Measurements from ENCODE around the gene PLCH1. TPM values are rescaled to one million over a fixed set of nuclear protein-coding genes. Genes with fewer than 3 reads are reported as not detected.

The PLCH1 gene
- total RNA-seq, 2 experiments from 2014 or later: 0.06 TPM; not detected in 1

DNA sequence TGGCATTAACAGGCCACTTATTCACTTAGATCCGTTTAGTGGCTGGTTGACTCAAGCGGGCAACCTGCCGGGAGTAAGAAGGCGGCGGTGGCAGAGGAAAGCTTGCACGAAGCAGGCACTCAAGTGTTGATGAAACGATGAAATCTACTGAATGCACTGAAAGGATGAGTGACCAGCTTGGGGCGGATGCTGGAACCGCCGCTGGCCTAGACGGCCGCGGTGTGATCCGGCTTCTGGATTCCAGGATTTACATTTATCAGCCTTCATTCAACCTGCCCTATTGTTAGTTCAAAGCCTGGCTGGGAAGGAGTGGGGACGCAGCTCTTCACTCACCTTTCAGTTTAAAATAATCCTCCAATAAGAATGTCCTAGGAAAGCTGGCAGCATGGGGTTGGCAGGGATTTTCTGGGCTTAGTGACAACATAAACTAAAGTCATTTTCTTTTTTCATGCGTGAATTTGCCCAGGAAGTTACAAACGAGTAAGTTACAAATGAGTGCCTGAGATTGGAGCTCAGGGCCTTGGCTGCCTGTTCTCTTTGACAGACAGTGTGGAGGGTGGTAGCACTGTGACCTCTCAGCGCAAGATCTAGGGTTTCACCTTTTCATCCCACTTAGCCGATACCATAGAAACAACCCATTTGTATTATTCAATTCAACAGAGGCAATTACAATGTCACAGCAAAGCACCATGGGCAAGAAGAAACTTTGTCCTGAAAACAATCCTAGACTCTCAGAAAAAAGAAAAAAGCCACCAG, 1.1 kb upstream of the PLCH1 start:
- Histone ChIP-seq H3K36me3 (ENCODE audit: insufficient read depth, low read length) (no peaks in the 10 kb centered on the region), H3K4me2 (ENCODE audit: low read length) (no peak overlapping the region), H2AFZ (ENCODE audit: low read length) (no peak overlapping the region), H3K27ac (ENCODE audit: low read depth, low read length, poor library complexity, severe bottlenecking) (no peak overlapping the region), H3K4me3 (ENCODE audit: low read depth, low read length, poor library complexity, severe bottlenecking) (no peak overlapping the region), H3K9me3 (ENCODE audit: low read length) (no peaks in the 10 kb centered on the region), H4K20me1 (ENCODE audit: insufficient read depth, low read length) (no peaks in the 10 kb centered on the region), H3K79me2 (ENCODE audit: insufficient read depth, low read depth, low read length) (no peaks in the 10 kb centered on the region), H3K9me2 (ENCODE audit: insufficient read depth, low read length) (no peaks in the 10 kb centered on the region), H3K4me1 (ENCODE audit: insufficient read depth, low read length, poor library complexity, severe bottlenecking) (peaks cover 9% of the 10 kb centered on the region)
- intact Hi-C loops (cut with micrococcal nuclease; ENCODE audit: unreplicated experiment): no loop called here
- DNase-seq (ENCODE audit: low spot score): no peak
- ChIA-PET POLR2A (no interaction called here), CTCF (ENCODE audit: unreplicated experiment) (no interaction called here)
- no TSS peak for BruUV-seq (replicated peaks)
- TF ChIP-seq, protein P1, sequence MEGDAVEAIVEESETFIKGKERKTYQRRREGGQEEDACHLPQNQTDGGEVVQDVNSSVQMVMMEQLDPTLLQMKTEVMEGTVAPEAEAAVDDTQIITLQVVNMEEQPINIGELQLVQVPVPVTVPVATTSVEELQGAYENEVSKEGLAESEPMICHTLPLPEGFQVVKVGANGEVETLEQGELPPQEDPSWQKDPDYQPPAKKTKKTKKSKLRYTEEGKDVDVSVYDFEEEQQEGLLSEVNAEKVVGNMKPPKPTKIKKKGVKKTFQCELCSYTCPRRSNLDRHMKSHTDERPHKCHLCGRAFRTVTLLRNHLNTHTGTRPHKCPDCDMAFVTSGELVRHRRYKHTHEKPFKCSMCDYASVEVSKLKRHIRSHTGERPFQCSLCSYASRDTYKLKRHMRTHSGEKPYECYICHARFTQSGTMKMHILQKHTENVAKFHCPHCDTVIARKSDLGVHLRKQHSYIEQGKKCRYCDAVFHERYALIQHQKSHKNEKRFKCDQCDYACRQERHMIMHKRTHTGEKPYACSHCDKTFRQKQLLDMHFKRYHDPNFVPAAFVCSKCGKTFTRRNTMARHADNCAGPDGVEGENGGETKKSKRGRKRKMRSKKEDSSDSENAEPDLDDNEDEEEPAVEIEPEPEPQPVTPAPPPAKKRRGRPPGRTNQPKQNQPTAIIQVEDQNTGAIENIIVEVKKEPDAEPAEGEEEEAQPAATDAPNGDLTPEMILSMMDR (conservative IDR thresholded peaks at IDR 0.05; ENCODE audit: low read length): no peak
- no peak for TF ChIP-seq EZH2phosphoT487 (IDR thresholded peaks at IDR 0.05; ENCODE audit: borderline replicate concordance, low read depth, low read length)

GRCh38 chr3:155744010-155744625, 753 bp downstream of the PLCH1 start:
- Histone ChIP-seq H3K4me2 (ENCODE audit: low read length) (peak overlapping the region; percentile 95), H3K4me3 (ENCODE audit: low read depth, low read length, poor library complexity, severe bottlenecking) (peak overlapping the region; percentile 66), H3K9me2 (ENCODE audit: insufficient read depth, low read length) (no peaks in the 10 kb centered on the region), H2AFZ (ENCODE audit: low read length) (peak overlapping the region; percentile 75), H3K27ac (ENCODE audit: low read depth, low read length, poor library complexity, severe bottlenecking) (no peak overlapping the region), H3K9me3 (ENCODE audit: low read length) (no peaks in the 10 kb centered on the region), H3K4me1 (ENCODE audit: insufficient read depth, low read length, poor library complexity, severe bottlenecking) (peaks cover 9% of the 10 kb centered on the region), H3K36me3 (ENCODE audit: insufficient read depth, low read length) (no peaks in the 10 kb centered on the region), H4K20me1 (ENCODE audit: insufficient read depth, low read length) (no peaks in the 10 kb centered on the region), H3K79me2 (ENCODE audit: insufficient read depth, low read depth, low read length) (no peaks in the 10 kb centered on the region)
- TF ChIP-seq, protein P1 (conservative IDR thresholded peaks at IDR 0.05; ENCODE audit: low read length): no peak
- TF ChIP-seq EZH2phosphoT487 (IDR thresholded peaks at IDR 0.05; ENCODE audit: borderline replicate concordance, low read depth, low read length): no peak
- intact Hi-C loops (cut with micrococcal nuclease; ENCODE audit: unreplicated experiment): no loop called here
- DNase-seq (ENCODE audit: low spot score): peak; percentile 24
- ChIA-PET POLR2A (no interaction called here), CTCF (ENCODE audit: unreplicated experiment) (no interaction called here)
- BruUV-seq (replicated peaks): no TSS peak

GRCh38 chr3:155743606-155744005, 1.3 kb downstream of the PLCH1 start:
- Histone ChIP-seq H3K27ac (ENCODE audit: low read depth, low read length, poor library complexity, severe bottlenecking) (no peak overlapping the region), H2AFZ (ENCODE audit: low read length) (peak overlapping the region; percentile 75; the same call in 1 of the 2 replicates), H3K9me3 (ENCODE audit: low read length) (no peaks in the 10 kb centered on the region), H4K20me1 (ENCODE audit: insufficient read depth, low read length) (no peaks in the 10 kb centered on the region), H3K79me2 (ENCODE audit: insufficient read depth, low read depth, low read length) (no peaks in the 10 kb centered on the region), H3K9me2 (ENCODE audit: insufficient read depth, low read length) (no peaks in the 10 kb centered on the region), H3K4me3 (ENCODE audit: low read depth, low read length, poor library complexity, severe bottlenecking) (peak overlapping the region; percentile 66), H3K4me2 (ENCODE audit: low read length) (peak overlapping the region; percentile 95), H3K4me1 (ENCODE audit: insufficient read depth, low read length, poor library complexity, severe bottlenecking) (peaks cover 9% of the 10 kb centered on the region), H3K36me3 (ENCODE audit: insufficient read depth, low read length) (no peaks in the 10 kb centered on the region)
- intact Hi-C loops (cut with micrococcal nuclease; ENCODE audit: unreplicated experiment): no loop called here
- DNase-seq (ENCODE audit: low spot score): no peak
- CTCF ChIA-PET (ENCODE audit: unreplicated experiment): no interaction called here
- no peak for TF ChIP-seq EZH2phosphoT487 (IDR thresholded peaks at IDR 0.05; ENCODE audit: borderline replicate concordance, low read depth, low read length)
- TF ChIP-seq, protein P1 (conservative IDR thresholded peaks at IDR 0.05; ENCODE audit: low read length): no peak
- BruUV-seq (replicated peaks): no TSS peak
- POLR2A ChIA-PET: no interaction called here

All from OCI-LY7 (cell line).